Measurements from ENCODE around the gene CLNK. TPM values are rescaled to one million over a fixed set of nuclear protein-coding genes. Genes with fewer than 3 reads are reported as not detected.

Gene CLNK
- total and polyA plus RNA-seq, 4 donors, result under 0.01 to 0.01 (median under 0.01) TPM; not detected in 1

DNA sequence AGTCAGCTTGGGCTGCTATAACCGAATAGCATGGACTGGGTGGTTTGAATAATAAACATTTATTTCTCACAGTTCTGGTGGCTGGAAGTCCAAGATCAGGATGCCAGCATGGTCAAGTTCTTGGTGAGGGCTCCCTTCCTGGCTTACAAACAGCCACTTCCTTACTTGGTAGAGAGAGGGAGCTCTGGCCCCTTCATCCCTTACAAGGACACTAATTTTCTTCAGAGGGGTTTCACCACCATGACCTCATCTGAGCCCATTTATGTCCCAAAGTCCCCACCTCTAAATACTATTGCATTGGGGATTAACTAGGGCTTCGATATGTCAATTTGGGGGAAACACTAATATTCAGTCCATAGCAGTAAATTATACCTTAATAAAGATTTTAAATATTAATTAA is 61.8 kb downstream of the CLNK start:
- H3K27ac ChIP-seq (ENCODE audit: low read depth in 1 of 2, low read length in 2 of 2), result no peak overlapping the region
- no peak for DNase-seq (ENCODE audit: low spot score)
- 86% methylated on average over 2 of the region's 2 CpGs for WGBS
- no peak overlapping the region for H3K9ac ChIP-seq (ENCODE audit: low read depth in 1 of 2, low read length in 2 of 2)
- no peak for TF ChIP-seq NR2F2 (IDR thresholded peaks at IDR 0.05)
- TF ChIP-seq, protein P1, sequence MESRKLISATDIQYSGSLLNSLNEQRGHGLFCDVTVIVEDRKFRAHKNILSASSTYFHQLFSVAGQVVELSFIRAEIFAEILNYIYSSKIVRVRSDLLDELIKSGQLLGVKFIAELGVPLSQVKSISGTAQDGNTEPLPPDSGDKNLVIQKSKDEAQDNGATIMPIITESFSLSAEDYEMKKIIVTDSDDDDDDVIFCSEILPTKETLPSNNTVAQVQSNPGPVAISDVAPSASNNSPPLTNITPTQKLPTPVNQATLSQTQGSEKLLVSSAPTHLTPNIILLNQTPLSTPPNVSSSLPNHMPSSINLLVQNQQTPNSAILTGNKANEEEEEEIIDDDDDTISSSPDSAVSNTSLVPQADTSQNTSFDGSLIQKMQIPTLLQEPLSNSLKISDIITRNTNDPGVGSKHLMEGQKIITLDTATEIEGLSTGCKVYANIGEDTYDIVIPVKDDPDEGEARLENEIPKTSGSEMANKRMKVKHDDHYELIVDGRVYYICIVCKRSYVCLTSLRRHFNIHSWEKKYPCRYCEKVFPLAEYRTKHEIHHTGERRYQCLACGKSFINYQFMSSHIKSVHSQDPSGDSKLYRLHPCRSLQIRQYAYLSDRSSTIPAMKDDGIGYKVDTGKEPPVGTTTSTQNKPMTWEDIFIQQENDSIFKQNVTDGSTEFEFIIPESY (IDR thresholded peaks at IDR 0.05), result no peak
- TF ChIP-seq GABPA (IDR thresholded peaks at IDR 0.05 in 1 of 2, conservative IDR thresholded peaks at IDR 0.05 in 1 of 2), result no peak
- TF ChIP-seq MAX (IDR thresholded peaks at IDR 0.05), result no peak
- no peak for TF ChIP-seq RAD21 (IDR thresholded peaks at IDR 0.05)
- TF ChIP-seq RXRA (IDR thresholded peaks at IDR 0.05), result no peak
- no peak for TF ChIP-seq SP1 (IDR thresholded peaks at IDR 0.05)
- TF ChIP-seq TAF1 (conservative IDR thresholded peaks at IDR 0.05), result no peak
- no peak for TF ChIP-seq EGR1 (IDR thresholded peaks at IDR 0.05; ENCODE audit: low read depth in 2 of 2)
- peaks cover 0 to 2% (median 0%) of the 10 kb centered on the region in 4 donors for H3K9me3 ChIP-seq (ENCODE audit: control insufficient read depth in 4 of 4, low read length in 3 of 4)
- H3K36me3 ChIP-seq (ENCODE audit: control insufficient read depth in 4 of 4, insufficient read depth in 3 of 4, low read depth in 1 of 4, low read length in 3 of 4), result no peaks in the 10 kb centered on the region
- H3K4me3 ChIP-seq (ENCODE audit: low read depth in 1 of 3, low read length in 3 of 3), result no peak overlapping the region
- no peaks in the 10 kb centered on the region for H3K4me1 ChIP-seq (ENCODE audit: control insufficient read depth in 4 of 4, insufficient read depth in 4 of 4, low read length in 3 of 4)
- peaks cover 0 to 4% (median under 1%) of the 10 kb centered on the region in 4 donors for H3K27me3 ChIP-seq (ENCODE audit: control insufficient read depth in 4 of 4, insufficient read depth in 4 of 4, low read length in 3 of 4)

DNA sequence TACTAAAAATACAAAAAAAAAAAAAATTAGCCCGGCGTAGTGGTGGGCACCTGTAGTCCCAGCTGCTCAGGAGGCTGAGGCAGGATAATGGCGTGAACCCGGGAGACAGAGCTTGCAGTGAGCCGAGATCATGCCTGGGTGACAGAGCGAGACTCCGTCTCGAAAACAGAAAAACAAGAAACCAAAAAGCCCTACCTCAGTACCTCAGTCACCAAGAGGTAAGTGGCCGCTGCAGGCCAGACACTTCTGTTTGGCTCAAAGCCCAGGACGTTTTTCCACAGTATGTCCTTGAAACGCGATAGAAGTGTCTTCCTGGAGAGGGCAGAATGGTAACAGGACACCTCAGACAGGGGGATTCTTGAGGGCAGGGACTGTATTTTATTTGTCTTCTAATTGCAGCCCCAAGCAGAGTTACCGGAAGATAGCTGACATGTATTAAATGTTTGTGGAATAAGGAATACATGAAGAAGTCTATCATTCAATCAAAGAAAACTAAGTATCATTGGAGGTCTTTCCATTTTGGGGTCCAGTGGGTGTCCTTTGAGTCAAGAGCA is 63.6 kb downstream of the CLNK start:
- no peak for DNase-seq (ENCODE audit: low spot score)
- no peak overlapping the region for H3K9ac ChIP-seq (ENCODE audit: low read depth in 1 of 2, low read length in 2 of 2)
- H3K27ac ChIP-seq (ENCODE audit: low read depth in 1 of 2, low read length in 2 of 2), result no peak overlapping the region
- no peaks in the 10 kb centered on the region for H3K4me1 ChIP-seq (ENCODE audit: control insufficient read depth in 4 of 4, insufficient read depth in 4 of 4, low read length in 3 of 4)
- no peak overlapping the region for H3K4me3 ChIP-seq (ENCODE audit: low read depth in 1 of 3, low read length in 3 of 3)
- H3K9me3 ChIP-seq (ENCODE audit: control insufficient read depth in 4 of 4, low read length in 3 of 4), result peaks cover 0 to 2% (median 0%) of the 10 kb centered on the region in 4 donors
- TF ChIP-seq FOXA1 (IDR thresholded peaks at IDR 0.05) (no peak), TAF1 (conservative IDR thresholded peaks at IDR 0.05) (no peak), SP1 (IDR thresholded peaks at IDR 0.05) (no peak), GABPA (IDR thresholded peaks at IDR 0.05 in 1 of 2, conservative IDR thresholded peaks at IDR 0.05 in 1 of 2) (no peak), YY1 (IDR thresholded peaks at IDR 0.05) (no peak), MAX (IDR thresholded peaks at IDR 0.05) (no peak), RAD21 (IDR thresholded peaks at IDR 0.05) (no peak), JUND (IDR thresholded peaks at IDR 0.05) (no peak), HNF4A (conservative IDR thresholded peaks at IDR 0.05) (no peak), NR2F2 (IDR thresholded peaks at IDR 0.05) (no peak), EGR1 (IDR thresholded peaks at IDR 0.05; ENCODE audit: low read depth in 2 of 2) (no peak), CTCF (IDR thresholded peaks at IDR 0.05; ENCODE audit: low read depth, low read length, missing input control) (no peak), RXRA (IDR thresholded peaks at IDR 0.05) (no peak), HNF4G (IDR thresholded peaks at IDR 0.05) (no peak)
- TF ChIP-seq, protein P1 (IDR thresholded peaks at IDR 0.05), result no peak
- TF ChIP-seq, protein P2, sequence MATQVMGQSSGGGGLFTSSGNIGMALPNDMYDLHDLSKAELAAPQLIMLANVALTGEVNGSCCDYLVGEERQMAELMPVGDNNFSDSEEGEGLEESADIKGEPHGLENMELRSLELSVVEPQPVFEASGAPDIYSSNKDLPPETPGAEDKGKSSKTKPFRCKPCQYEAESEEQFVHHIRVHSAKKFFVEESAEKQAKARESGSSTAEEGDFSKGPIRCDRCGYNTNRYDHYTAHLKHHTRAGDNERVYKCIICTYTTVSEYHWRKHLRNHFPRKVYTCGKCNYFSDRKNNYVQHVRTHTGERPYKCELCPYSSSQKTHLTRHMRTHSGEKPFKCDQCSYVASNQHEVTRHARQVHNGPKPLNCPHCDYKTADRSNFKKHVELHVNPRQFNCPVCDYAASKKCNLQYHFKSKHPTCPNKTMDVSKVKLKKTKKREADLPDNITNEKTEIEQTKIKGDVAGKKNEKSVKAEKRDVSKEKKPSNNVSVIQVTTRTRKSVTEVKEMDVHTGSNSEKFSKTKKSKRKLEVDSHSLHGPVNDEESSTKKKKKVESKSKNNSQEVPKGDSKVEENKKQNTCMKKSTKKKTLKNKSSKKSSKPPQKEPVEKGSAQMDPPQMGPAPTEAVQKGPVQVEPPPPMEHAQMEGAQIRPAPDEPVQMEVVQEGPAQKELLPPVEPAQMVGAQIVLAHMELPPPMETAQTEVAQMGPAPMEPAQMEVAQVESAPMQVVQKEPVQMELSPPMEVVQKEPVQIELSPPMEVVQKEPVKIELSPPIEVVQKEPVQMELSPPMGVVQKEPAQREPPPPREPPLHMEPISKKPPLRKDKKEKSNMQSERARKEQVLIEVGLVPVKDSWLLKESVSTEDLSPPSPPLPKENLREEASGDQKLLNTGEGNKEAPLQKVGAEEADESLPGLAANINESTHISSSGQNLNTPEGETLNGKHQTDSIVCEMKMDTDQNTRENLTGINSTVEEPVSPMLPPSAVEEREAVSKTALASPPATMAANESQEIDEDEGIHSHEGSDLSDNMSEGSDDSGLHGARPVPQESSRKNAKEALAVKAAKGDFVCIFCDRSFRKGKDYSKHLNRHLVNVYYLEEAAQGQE (IDR thresholded peaks at IDR 0.05), result no peak
- WGBS, result 78% methylated on average over 13 of the region's 13 CpGs
- peaks cover 0 to 1% (median 0%) of the 10 kb centered on the region in 4 donors for H3K27me3 ChIP-seq (ENCODE audit: control insufficient read depth in 4 of 4, insufficient read depth in 4 of 4, low read length in 3 of 4)
- no peaks in the 10 kb centered on the region for H3K36me3 ChIP-seq (ENCODE audit: control insufficient read depth in 4 of 4, insufficient read depth in 3 of 4, low read depth in 1 of 4, low read length in 3 of 4)
